HG02970 (cell line): ENCODE measurements around the gene CCR3.

ENCODE experiments used
- ATAC-seq: cut with Tn5 transposase; IDR thresholded peaks from one replicate; pipeline ENCODE4 v1.9.1; 2021; ENCODE audit warnings: mild to moderate bottlenecking, moderate library complexity, moderate number of reproducible peaks; ENCODE audit not compliant: unreplicated experiment, low FRiP score

CCR3 gene

GRCh38 chr3:46270474-46270873 is 28.2 kb downstream of the CCR3 start:
- ATAC-seq: no peak

DNA sequence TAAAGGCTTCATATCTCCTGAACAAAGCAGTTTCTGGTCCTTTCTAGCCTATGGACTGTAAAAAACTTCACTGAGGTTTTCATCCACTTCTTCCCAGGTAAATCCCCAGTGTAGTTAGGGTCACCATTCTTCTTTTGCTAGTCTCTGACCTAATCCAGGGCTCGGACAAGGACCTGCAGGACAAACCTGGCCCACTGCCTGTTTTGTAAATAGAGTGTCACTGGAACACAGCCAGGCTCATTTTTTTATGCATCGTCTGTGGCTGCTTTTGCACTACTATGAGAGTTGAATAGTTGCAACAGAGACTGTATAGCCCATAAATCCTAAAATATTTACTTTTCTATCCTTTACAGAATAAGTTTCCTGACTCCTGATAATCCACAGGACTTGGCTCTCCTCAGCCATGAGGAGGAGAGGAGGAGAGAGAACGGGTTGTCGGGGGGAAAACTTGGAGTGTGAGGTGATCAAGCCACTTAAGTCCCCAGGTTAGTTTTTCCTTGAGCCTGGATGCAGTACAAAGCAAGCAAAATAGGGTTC is 29.0 kb downstream of the CCR3 start:
- ATAC-seq: no peak

GRCh38 chr3:46272028-46272451 is 29.8 kb downstream of the CCR3 start:
- no peak for ATAC-seq

- ATAC-seq: no peak
These were observed 34.3 kb downstream of the CCR3 start for GRCh38 chr3:46276497-46277099.

DNA sequence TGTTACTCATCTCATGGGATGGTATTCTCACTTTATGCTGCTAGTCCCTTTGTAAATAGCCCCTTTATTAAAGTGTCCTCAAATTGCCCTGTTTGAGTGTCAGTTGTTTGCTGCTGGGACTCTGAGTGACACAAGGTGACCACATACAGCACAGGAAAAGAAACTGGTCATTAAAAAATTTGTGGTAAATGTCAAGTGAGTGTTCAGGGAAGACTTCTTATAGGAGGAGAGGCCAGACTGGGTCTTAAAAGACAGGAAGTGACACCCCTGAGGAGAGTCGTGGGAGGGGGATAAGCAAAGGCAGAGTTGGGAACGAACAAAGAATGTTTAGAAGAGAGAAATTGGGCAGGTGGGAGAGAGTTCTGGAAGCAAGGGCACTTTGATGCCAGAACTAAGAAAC is 35.2 kb downstream of the CCR3 start:
- ATAC-seq: no peak

DNA sequence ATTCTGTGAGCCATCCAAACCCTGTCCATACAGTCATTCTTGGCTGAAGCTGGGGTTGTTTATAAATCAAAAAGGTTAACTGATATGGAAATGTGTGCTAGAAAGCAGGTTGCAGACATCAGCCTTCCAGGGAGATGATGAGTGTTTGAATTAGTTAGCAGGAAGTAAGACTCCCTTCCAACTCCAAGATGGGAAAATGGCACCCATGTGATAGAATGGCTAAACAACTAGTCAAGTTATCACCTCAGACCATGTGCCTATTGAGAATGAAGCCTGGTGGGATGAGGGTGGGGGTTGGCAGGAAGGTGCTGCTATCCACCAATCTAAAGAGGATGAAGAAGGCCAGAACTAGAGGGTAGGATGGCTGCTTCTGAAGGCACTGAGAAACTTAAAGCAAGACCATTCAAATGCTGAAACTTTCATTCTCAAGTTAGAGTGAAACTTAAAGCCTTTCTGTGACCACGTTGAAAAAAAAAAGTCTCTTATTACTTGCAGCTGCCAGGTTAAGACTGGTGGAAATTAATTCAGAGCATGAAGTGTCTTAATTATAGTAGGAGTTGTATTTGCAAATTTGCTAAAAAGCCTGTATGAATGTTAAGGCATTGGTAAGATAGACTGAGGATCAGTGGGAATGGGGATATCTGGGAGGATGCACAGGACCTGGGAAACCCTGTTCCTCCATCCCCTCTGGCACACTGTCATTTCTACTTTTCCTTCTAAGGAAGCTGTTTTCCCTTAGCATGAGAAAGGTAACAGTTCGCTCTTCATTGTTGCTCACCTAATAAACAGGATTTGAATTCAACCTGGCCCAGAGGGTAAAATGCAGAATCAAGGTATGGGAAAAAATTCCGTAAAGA is 36.8 kb downstream of the CCR3 start:
- no peak for ATAC-seq

DNA sequence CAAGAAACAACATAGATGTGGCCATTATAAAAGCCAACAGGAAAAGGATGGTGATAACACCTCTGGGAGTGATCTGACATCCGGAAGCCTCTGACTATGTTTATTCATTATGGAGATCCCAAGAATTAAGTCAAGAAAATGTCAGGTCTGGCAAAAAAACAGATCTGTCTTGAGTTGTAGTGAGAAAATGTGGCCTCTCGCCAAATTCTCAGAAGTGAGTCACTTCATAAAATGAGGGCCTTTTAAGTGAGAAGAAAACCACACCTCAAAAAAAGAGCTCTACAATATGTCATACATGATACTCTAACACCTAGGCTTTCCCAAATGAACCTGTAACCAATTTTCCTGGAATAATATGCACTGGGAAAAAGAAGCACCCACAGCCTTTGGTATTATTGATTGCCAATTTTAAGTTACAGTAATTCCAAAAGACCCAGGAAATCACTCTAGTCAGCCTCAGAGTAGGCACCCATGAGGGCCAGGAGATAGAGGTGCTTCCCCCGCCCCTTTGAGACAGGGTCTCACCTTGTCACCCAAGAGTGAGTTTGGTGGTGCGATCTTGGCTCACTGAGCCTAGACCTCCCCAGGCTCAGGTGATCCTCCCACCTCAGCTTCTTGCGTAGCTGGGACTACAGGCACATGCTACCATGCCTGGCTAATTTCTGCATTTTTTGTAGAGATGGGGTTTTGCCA is 38.0 kb downstream of the CCR3 start:
- no peak for ATAC-seq

GRCh38 chr3:46281551-46281950 is 39.3 kb downstream of the CCR3 start:
- ATAC-seq: no peak

DNA sequence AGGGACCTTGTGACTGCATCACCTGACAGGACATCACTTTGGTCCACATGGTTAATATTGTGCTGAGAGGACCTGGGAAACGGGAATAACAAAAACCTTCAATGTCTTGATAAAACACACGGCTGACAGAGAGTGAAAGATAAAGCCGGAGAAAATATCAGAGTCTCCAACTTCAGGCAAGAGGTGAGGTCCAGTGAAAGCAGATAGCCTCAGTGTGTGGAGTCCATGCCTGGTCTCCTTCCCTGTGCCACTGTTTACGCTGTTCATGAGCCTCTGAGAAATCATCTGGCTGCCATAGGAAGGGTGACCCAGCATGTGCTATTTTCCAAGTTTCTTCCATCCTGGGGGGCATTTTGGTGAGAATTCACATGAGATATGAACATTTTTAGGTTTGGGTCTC is 39.8 kb downstream of the CCR3 start:
- no peak for ATAC-seq

- no peak for ATAC-seq
These were observed 40.4 kb downstream of the CCR3 start for GRCh38 chr3:46282696-46283095.

DNA sequence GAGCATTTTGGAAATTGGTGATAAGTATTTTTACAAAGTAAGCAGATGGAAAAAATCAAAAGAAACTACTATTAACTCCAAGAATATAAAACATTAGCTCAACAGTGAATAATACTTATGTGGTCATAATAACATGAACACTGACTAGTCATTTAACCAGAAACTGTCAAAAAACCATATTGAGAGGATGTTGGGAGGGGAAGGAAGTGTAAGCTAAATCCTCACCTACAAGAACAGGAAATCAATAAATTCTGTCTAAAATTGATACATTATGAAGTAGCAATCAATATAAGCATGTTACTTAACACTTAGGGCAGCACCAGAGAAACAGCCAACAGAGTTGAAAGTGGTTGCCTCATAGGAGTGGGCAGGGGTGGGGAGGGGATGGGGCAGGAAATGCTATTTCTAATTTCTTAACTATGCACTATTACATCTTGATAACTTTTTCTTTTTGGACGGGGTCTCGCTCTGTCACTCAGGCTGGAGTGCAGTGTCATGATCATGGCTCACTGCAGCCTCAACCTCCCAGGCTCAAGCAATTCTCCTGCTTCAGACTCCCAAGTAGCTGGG is 41.7 kb downstream of the CCR3 start:
- ATAC-seq: no peak

DNA sequence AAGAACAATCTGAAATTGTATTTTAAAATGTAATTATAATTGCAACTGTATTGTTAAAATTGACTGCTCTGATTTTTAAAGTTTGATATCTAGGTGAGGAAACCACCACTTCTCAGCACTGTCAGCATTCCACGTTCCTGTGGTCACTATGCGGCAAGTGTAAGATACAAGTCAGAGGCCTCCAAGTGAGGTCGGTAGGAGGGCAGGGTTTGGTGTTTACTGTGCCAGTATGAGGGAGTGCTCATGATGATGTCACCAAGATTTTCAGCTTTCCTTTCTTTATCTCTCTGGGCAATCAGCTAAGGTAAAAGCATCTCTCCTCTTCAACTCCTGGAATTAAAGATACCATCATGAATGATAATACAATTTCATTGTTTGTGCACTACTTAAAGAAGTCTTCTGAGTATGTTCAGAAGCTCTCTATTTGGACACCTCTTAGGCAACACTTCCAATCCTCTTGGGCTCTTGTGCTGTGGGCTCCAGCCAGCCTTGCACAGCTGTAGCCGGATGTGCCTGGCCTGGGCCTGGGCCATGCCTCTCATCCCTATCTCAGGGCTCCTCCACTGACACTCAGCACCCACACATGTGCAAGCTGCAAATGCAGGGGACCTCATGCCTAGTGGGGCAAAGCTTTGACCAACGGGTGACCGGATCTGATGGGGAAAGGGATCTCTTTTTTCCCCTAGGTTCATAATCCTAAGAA is 42.9 kb downstream of the CCR3 start:
- no peak for ATAC-seq

DNA sequence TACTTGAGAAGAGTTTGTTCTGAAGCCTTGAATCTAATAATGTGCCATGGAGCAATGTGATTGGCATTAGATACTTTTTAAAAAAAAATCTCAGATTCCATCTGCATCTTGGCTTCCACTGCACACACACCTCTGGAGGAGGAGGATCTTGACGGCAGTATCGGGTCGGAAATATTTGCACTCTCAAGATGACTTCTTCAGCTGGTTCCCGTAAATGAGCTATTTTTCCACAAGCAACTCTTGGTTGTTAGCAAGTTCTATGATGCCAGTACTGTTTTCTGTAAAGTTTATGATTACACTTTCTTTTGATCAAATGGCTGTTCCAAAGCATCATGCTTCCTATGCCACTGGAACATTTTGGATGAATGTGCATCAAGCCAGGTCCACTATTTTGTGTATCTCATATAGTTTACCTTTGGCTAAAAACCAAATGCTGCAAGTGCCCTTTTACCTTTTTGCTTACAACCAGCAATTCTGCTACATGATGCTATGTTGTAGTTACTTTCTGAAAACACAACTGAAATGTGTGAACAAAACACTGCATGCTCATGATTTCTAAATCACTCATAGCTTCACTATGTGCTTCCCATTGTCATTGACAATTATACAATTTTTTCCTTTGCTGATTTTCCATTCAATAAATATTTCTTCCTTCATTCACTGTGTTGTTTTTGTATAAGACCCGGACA is 43.8 kb downstream of the CCR3 start:
- ATAC-seq: no peak

- ATAC-seq: no peak
These were observed 44.8 kb downstream of the CCR3 start for GRCh38 chr3:46286947-46287565.

GRCh38 chr3:46289551-46289950 is 47.3 kb downstream of the CCR3 start:
- no peak for ATAC-seq

DNA sequence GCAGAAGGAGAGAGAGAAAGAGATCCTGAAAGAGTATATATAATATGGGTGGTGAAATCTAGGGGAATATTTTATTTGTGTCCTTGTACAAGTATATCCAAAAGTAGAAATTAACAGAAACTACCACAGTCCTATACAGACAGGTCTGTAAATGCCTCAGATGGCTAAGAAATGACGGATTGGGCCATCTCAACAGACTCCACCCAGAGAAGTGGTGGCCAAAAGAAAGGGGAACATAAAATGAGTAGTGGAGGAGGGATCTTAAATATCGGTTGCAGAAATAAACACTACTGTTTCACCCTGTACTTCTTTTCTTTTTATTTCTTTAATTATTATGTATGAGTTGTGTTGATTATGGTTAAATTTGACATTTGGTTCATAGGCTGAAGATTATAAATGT is 47.7 kb downstream of the CCR3 start:
- no peak for ATAC-seq

GRCh38 chr3:46291046-46291445 is 48.8 kb downstream of the CCR3 start:
- no peak for ATAC-seq

DNA sequence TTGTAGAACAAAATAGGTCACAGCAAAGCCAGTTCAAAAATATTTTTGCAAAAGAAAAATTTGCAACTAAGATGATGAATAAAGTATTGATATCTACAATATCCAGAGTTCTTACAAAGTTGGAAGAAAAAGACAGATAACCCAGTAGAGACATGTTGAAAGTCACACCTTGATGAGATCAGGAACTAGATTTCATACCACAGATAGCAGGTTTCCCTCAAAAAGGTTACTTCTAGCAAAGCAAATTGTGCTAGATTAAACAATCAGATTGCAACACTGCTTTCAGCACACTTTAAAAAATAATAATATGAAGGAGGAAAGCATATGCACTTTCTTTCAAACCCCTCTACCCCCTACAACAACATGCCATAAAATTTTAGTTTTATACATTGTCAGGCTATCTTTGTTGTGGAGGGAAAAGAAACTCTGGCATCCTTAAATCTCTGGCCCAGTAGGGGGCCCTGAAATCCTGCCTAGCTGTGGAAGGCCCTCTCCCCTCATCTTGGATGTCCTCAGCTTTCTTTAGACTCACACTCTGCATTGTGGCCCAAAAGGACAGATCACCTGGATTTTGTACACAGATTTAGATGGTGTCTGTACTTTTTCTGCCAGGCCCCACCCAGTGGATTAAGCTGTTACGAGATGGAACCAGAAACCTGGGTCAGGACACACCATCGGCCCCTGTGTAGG is 50.9 kb downstream of the CCR3 start:
- no peak for ATAC-seq
